DND-41 (cell line): ENCODE results near the gene GADL1.

Experiments used
- ATAC-seq: fragments of 200-7000 bp; cut with Tn5 transposase; 3 replicates; pipeline ENCODE4 v1.9.1; 2021; ENCODE audit warnings: low read depth; ENCODE audit not compliant: insufficient read depth
- DNase-seq: peaks from one replicate; pipeline ENCODE4 v3.0.0-alpha.2; 2020
- H2AFZ ChIP-seq: 2 replicates; pipeline ENCODE4 v1.6.0; 2012; ENCODE audit warnings: low read depth, low read length
- H3K27ac ChIP-seq: 2 replicates; pipeline ENCODE4 v1.5.1; 2012; ENCODE audit warnings: low read length, inconsistent platforms
- H3K27me3 ChIP-seq: fragments of 200-600 bp; sonication (generic); 2 replicates; pipeline ENCODE4 v1.6.0; 2012; ENCODE audit warnings: low read length, mild to moderate bottlenecking, inconsistent platforms; ENCODE audit not compliant: insufficient read depth, poor library complexity
- H3K36me3 ChIP-seq: 2 replicates; pipeline ENCODE4 v1.5.1; 2012; ENCODE audit warnings: low read length, inconsistent platforms; ENCODE audit not compliant: insufficient read depth
- H3K4me1 ChIP-seq: 2 replicates; pipeline ENCODE4 v1.5.1; 2012; ENCODE audit warnings: mild to moderate bottlenecking, low read length; ENCODE audit not compliant: insufficient read depth
- H3K4me2 ChIP-seq: 2 replicates; pipeline ENCODE4 v1.6.0; 2012; ENCODE audit warnings: mild to moderate bottlenecking, moderate library complexity, low read length, inconsistent platforms; ENCODE audit not compliant: insufficient read depth
- H3K4me3 ChIP-seq, 2 experiments: fragments of 200-600 bp in 1 of 2; shearing (Covaris generic) in 1 of 2; 2 replicates each; pipeline ENCODE4 v1.5.1; 2012 to 2016; ENCODE audit warnings: inconsistent platforms in 2 of 2, low read length in 2 of 2, mild to moderate bottlenecking in 2 of 2, low read depth in 1 of 2, moderate library complexity in 1 of 2
- H3K79me2 ChIP-seq: 2 replicates; pipeline ENCODE4 v1.6.0; 2012; ENCODE audit warnings: low read length, inconsistent platforms; ENCODE audit not compliant: insufficient read depth
- H3K9ac ChIP-seq: 2 replicates; pipeline ENCODE4 v1.6.0; 2012; ENCODE audit warnings: low read depth, mild to moderate bottlenecking, inconsistent platforms, low read length, moderate library complexity
- H3K9me3 ChIP-seq: 2 replicates; pipeline ENCODE4 v1.5.1; 2012; ENCODE audit warnings: low read length, moderate library complexity, mild to moderate bottlenecking, inconsistent platforms; ENCODE audit not compliant: insufficient read depth, severe bottlenecking
- H4K20me1 ChIP-seq: 2 replicates; pipeline ENCODE4 v1.6.0; 2012; ENCODE audit warnings: low read length; ENCODE audit not compliant: insufficient read depth
- CTCF ChIP-seq: IDR thresholded peaks from 2 replicates; pipeline ENCODE4 v1.5.1; 2012; ENCODE audit warnings: borderline replicate concordance, low read length, moderate library complexity, mild to moderate bottlenecking; ENCODE audit not compliant: poor library complexity, severe bottlenecking; ENCODE audit errors: extremely low read depth
- EZH2 ChIP-seq: IDR thresholded peaks from 3 replicates; pipeline ENCODE4 v1.6.1; 2012; ENCODE audit warnings: borderline replicate concordance, low read depth, mild to moderate bottlenecking, moderate library complexity, low read length, inconsistent platforms; ENCODE audit not compliant: severe bottlenecking

GADL1 gene

GRCh38 chr3:30932513-30933098 lies 38.1 kb upstream of the GADL1 start:
- H2AFZ ChIP-seq = no peak overlapping the region
- TF ChIP-seq EZH2 = no peak
- ATAC-seq (no peak), DNase-seq (no peak)
- H3K9me3 ChIP-seq = no peaks in the 10 kb centered on the region
- H3K9ac ChIP-seq = no peak overlapping the region
- H3K4me1 ChIP-seq = peaks cover 13% of the 10 kb centered on the region
- no peaks in the 10 kb centered on the region for H3K79me2 ChIP-seq
- H3K4me3 ChIP-seq = no peak overlapping the region
- H3K4me2 ChIP-seq = no peak overlapping the region
- H4K20me1 ChIP-seq = no peaks in the 10 kb centered on the region
- no peaks in the 10 kb centered on the region for H3K27me3 ChIP-seq
- no peak overlapping the region for H3K27ac ChIP-seq
- no peaks in the 10 kb centered on the region for H3K36me3 ChIP-seq

- no peak for TF ChIP-seq CTCF
- no peak for TF ChIP-seq EZH2
- H3K27me3 ChIP-seq = no peaks in the 10 kb centered on the region
Measured at GRCh38 chr3:30924763-30925162, 30.3 kb upstream of the GADL1 start.

GRCh38 chr3:30919564-30919963 lies 25.1 kb upstream of the GADL1 start:
- no peak overlapping the region for H3K27ac ChIP-seq
- TF ChIP-seq EZH2 (no peak), CTCF (no peak)
- H3K9me3 ChIP-seq = peaks cover 2% of the 10 kb centered on the region
- no peaks in the 10 kb centered on the region for H4K20me1 ChIP-seq
- no peak for ATAC-seq
- H3K36me3 ChIP-seq = no peaks in the 10 kb centered on the region
- no peaks in the 10 kb centered on the region for H3K27me3 ChIP-seq
- H3K79me2 ChIP-seq = no peaks in the 10 kb centered on the region
- no peak overlapping the region for H3K4me2 ChIP-seq
- H3K4me3 ChIP-seq = no peak overlapping the region
- no peaks in the 10 kb centered on the region for H3K4me1 ChIP-seq
- no peak overlapping the region for H2AFZ ChIP-seq
- no peak for DNase-seq
- H3K9ac ChIP-seq = no peak overlapping the region

More at GRCh38 chr3:30924763-30925162, 30.3 kb upstream of the GADL1 start:
- no peak for DNase-seq
- Histone ChIP-seq H3K9ac (no peak overlapping the region), H4K20me1 (no peaks in the 10 kb centered on the region), H3K27ac (no peak overlapping the region), H3K4me1 (no peaks in the 10 kb centered on the region), H3K4me2 (no peak overlapping the region), H3K9me3 (peaks cover 2% of the 10 kb centered on the region), H3K36me3 (no peaks in the 10 kb centered on the region), H2AFZ (no peak overlapping the region), H3K79me2 (no peaks in the 10 kb centered on the region), H3K4me3 (no peak overlapping the region)
- ATAC-seq = no peak

- Histone ChIP-seq H4K20me1 (no peaks in the 10 kb centered on the region), H2AFZ (no peak overlapping the region), H3K4me3 (no peak overlapping the region), H3K79me2 (no peaks in the 10 kb centered on the region), H3K27me3 (no peaks in the 10 kb centered on the region), H3K4me1 (no peaks in the 10 kb centered on the region), H3K9me3 (peaks cover 2% of the 10 kb centered on the region), H3K36me3 (no peaks in the 10 kb centered on the region), H3K27ac (no peak overlapping the region), H3K9ac (no peak overlapping the region), H3K4me2 (no peak overlapping the region)
- ATAC-seq (peak; percentile 19; the same call in 1 of the 3 replicates), DNase-seq (no peak)
- no peak for TF ChIP-seq EZH2
- no peak for TF ChIP-seq CTCF
Measured at GRCh38 chr3:30918761-30919160, 24.3 kb upstream of the GADL1 start.
